Smooth muscle cell (in vitro differentiated cells): ENCODE results near the gene PTRHD1. TPM values are rescaled to one million over a fixed set of nuclear protein-coding genes. Genes with fewer than 3 reads are reported as not detected.

Experiments used
- DNase-seq: peaks from one replicate; lab custom pipeline; 2025; ENCODE audit not compliant: unreplicated experiment; lab: John Stamatoyannopoulos, UW
- H2AFZ ChIP-seq: fragments of 200-600 bp; sonication (generic); 2 replicates; pipeline ENCODE4 v1.6.0; 2016; ENCODE audit warnings: antibody characterized with exemption, low read depth, mild to moderate bottlenecking
- H3F3A ChIP-seq: fragments of 200-600 bp; sonication (generic); 2 replicates; pipeline ENCODE4 v1.6.0; 2017; ENCODE audit warnings: antibody characterized with exemption, low read depth
- H3K27ac ChIP-seq: fragments of 200-600 bp; sonication (generic); 2 replicates; pipeline ENCODE4 v1.5.1; 2016; ENCODE audit warnings: low read depth, mild to moderate bottlenecking
- H3K27me3 ChIP-seq: fragments of 200-600 bp; sonication (generic); 2 replicates; pipeline ENCODE4 v1.6.1; 2016; ENCODE audit warnings: low read depth, mild to moderate bottlenecking
- H3K36me3 ChIP-seq: fragments of 200-600 bp; sonication (generic); 2 replicates; pipeline ENCODE4 v1.5.1; 2016; ENCODE audit warnings: low read depth
- H3K4me1 ChIP-seq: fragments of 200-600 bp; sonication (generic); 2 replicates; pipeline ENCODE4 v1.5.1; 2016; ENCODE audit warnings: low read depth
- H3K4me2 ChIP-seq: fragments of 200-600 bp; sonication (generic); 2 replicates; pipeline ENCODE4 v1.6.0; 2016; ENCODE audit warnings: mild to moderate bottlenecking
- H3K4me3 ChIP-seq: fragments of 200-600 bp; sonication (generic); 2 replicates; pipeline ENCODE4 v1.5.1; 2016; ENCODE audit warnings: mild to moderate bottlenecking
- H3K79me2 ChIP-seq: fragments of 200-600 bp; sonication (generic); 2 replicates; pipeline ENCODE4 v1.6.0; 2016; ENCODE audit warnings: low read depth, mild to moderate bottlenecking
- H3K9ac ChIP-seq: fragments of 200-600 bp; sonication (generic); 2 replicates; pipeline ENCODE4 v1.6.0; 2016; ENCODE audit warnings: low read depth
- H3K9me3 ChIP-seq: fragments of 200-600 bp; sonication (generic); replicated peaks from 2 replicates; pipeline ENCODE4 v1.5.1; 2016; ENCODE audit warnings: low read depth
- H4K20me1 ChIP-seq: fragments of 200-600 bp; sonication (generic); 2 replicates; pipeline ENCODE4 v1.6.0; 2016; ENCODE audit warnings: low read depth
- CTCF ChIP-seq: fragments of 200-600 bp; sonication (generic); IDR thresholded peaks from 2 replicates; pipeline ENCODE4 v1.5.1; 2017; ENCODE audit warnings: borderline replicate concordance, mild to moderate bottlenecking, antibody characterized with exemption; ENCODE audit not compliant: insufficient read depth, poor library complexity, severe bottlenecking
- WGBS: methylation state at CpG from one replicate; pipeline ENCODE4 v1.1.7; 2016; ENCODE audit warnings: low lambda C conversion rate; 5-methylcytosine and 5-hydroxymethylcytosine counted together
- polyA plus RNA-seq: library from polyadenylated mRNA; unstranded; fragments of >200 nt; fragmentation: Nextera tagmentation; extraction: Ambion mirVana; gene quantifications from 2 replicates; pipeline ENCODE4 v1.2.1, GENCODE V29; 2016
- total RNA-seq: library from RNA; depleted of rRNA; stranded (reverse); fragments of >200 nt; gene quantifications from 2 replicates; pipeline ENCODE4 v1.2.3, GENCODE V29; 2014

Gene PTRHD1
- total and polyA plus RNA-seq, 2 experiments from 2014 or later, result 25.1 to 38.7 TPM

GRCh38 chr2:24822049-24822706 lies 29.0 kb upstream of the PTRHD1 start:
- WGBS, result 83% methylated on average over 7 of the region's 7 CpGs
- H3K9me3 ChIP-seq, result no peaks in the 10 kb centered on the region
- H2AFZ ChIP-seq, result no peak overlapping the region
- H3K27ac ChIP-seq, result no peak overlapping the region
- H3K4me2 ChIP-seq, result no peak overlapping the region
- DNase-seq, result no peak
- no peaks in the 10 kb centered on the region for H3K27me3 ChIP-seq
- H3K4me3 ChIP-seq, result no peak overlapping the region
- no peaks in the 10 kb centered on the region for H4K20me1 ChIP-seq
- H3K79me2 ChIP-seq, result no peaks in the 10 kb centered on the region
- H3K36me3 ChIP-seq, result no peaks in the 10 kb centered on the region
- no peak overlapping the region for H3K9ac ChIP-seq
- no peaks in the 10 kb centered on the region for H3F3A ChIP-seq
- no peak for TF ChIP-seq CTCF
- H3K4me1 ChIP-seq, result peaks cover 9% of the 10 kb centered on the region

GRCh38 chr2:24821433-24821891 lies 28.3 kb upstream of the PTRHD1 start:
- H3K4me1 ChIP-seq, result peaks cover 9% of the 10 kb centered on the region
- no peaks in the 10 kb centered on the region for H3K9me3 ChIP-seq
- no peaks in the 10 kb centered on the region for H4K20me1 ChIP-seq
- peaks cover 3% of the 10 kb centered on the region for H3F3A ChIP-seq
- H3K9ac ChIP-seq, result no peak overlapping the region
- H2AFZ ChIP-seq, result no peak overlapping the region
- TF ChIP-seq CTCF, result no peak
- H3K4me3 ChIP-seq, result no peak overlapping the region
- H3K27ac ChIP-seq, result no peak overlapping the region
- no peaks in the 10 kb centered on the region for H3K27me3 ChIP-seq
- no peak overlapping the region for H3K4me2 ChIP-seq
- no peak for DNase-seq
- 94% methylated on average over 15 of the region's 15 CpGs for WGBS
- H3K79me2 ChIP-seq, result no peaks in the 10 kb centered on the region
- no peaks in the 10 kb centered on the region for H3K36me3 ChIP-seq

- Histone ChIP-seq H3K79me2 (no peaks in the 10 kb centered on the region), H3K4me1 (peaks cover 9% of the 10 kb centered on the region), H3K9ac (no peak overlapping the region), H3K4me2 (no peak overlapping the region), H3K27ac (no peak overlapping the region), H3K4me3 (no peak overlapping the region), H3F3A (peaks cover 9% of the 10 kb centered on the region), H3K36me3 (no peaks in the 10 kb centered on the region), H4K20me1 (no peaks in the 10 kb centered on the region), H2AFZ (no peak overlapping the region), H3K27me3 (no peaks in the 10 kb centered on the region), H3K9me3 (no peaks in the 10 kb centered on the region)
- DNase-seq, result no peak
- no peak for TF ChIP-seq CTCF
- WGBS, result 93% methylated on average over 17 of the region's 17 CpGs
Measured at GRCh38 chr2:24820598-24821432, 27.6 kb upstream of the PTRHD1 start.
